BE2C (cell line): Measurements from ENCODE around the gene ME3.

Experiments used
- DNase-seq: peaks from one replicate; pipeline ENCODE4 v3.0.0-alpha.2; 2020
- H3K27me3 ChIP-seq: fragments of 250-450 bp; sonication (Bioruptor Pico); 2 replicates; pipeline ENCODE4 v1.5.1; 2020; ENCODE audit warnings: mild to moderate bottlenecking
- H3K36me3 ChIP-seq: fragments of 250-450 bp; sonication (Bioruptor Pico); 2 replicates; pipeline ENCODE4 v1.5.1; 2020; ENCODE audit warnings: mild to moderate bottlenecking
- H3K4me1 ChIP-seq: fragments of 250-450 bp; sonication (Bioruptor Pico); 2 replicates; pipeline ENCODE4 v1.5.1; 2020
- H3K4me3 ChIP-seq: 2 replicates; pipeline ENCODE4 v1.5.1; 2011; ENCODE audit warnings: low read depth, low read length
- H3K9me3 ChIP-seq: fragments of 250-450 bp; sonication (Bioruptor Pico); 2 replicates; pipeline ENCODE4 v1.5.1; 2020
- CTCF ChIP-seq: IDR thresholded peaks from 2 replicates; pipeline ENCODE4 v1.5.1; 2012; ENCODE audit warnings: mild to moderate bottlenecking, low read depth, low read length

ME3 gene

GRCh38 chr11:86513746-86514373, 158.6 kb downstream of the ME3 start:
- Histone ChIP-seq H3K4me1 (no peaks in the 10 kb centered on the region), H3K36me3 (no peaks in the 10 kb centered on the region), H3K4me3 (no peak overlapping the region), H3K27me3 (no peaks in the 10 kb centered on the region; the same call in 1 of the 2 replicates), H3K9me3 (no peaks in the 10 kb centered on the region)
- no peak for DNase-seq
- TF ChIP-seq CTCF: no peak

- Histone ChIP-seq H3K9me3 (no peaks in the 10 kb centered on the region), H3K36me3 (no peaks in the 10 kb centered on the region), H3K4me1 (no peaks in the 10 kb centered on the region), H3K27me3 (no peaks in the 10 kb centered on the region; the same call in 1 of the 2 replicates), H3K4me3 (no peak overlapping the region)
- DNase-seq: no peak
- no peak for TF ChIP-seq CTCF
Measured at GRCh38 chr11:86513138-86513537, 159.3 kb downstream of the ME3 start.

- no peak for DNase-seq
- no peak for TF ChIP-seq CTCF
- Histone ChIP-seq H3K4me1 (no peaks in the 10 kb centered on the region), H3K4me3 (no peak overlapping the region), H3K9me3 (no peaks in the 10 kb centered on the region), H3K36me3 (no peaks in the 10 kb centered on the region), H3K27me3 (no peaks in the 10 kb centered on the region; the same call in 1 of the 2 replicates)
Measured at GRCh38 chr11:86511086-86511551, 161.3 kb downstream of the ME3 start.

GRCh38 chr11:86510674-86511073, 161.7 kb downstream of the ME3 start:
- no peak for DNase-seq

GRCh38 chr11:86510097-86510496, 162.3 kb downstream of the ME3 start:
- no peak for DNase-seq
- Histone ChIP-seq H3K9me3 (no peaks in the 10 kb centered on the region), H3K4me3 (no peak overlapping the region), H3K36me3 (no peaks in the 10 kb centered on the region), H3K4me1 (no peaks in the 10 kb centered on the region), H3K27me3 (no peaks in the 10 kb centered on the region; the same call in 1 of the 2 replicates)
- no peak for TF ChIP-seq CTCF

More at GRCh38 chr11:86510674-86511073, 161.7 kb downstream of the ME3 start:
- no peak overlapping the region for H3K4me3 ChIP-seq
- no peaks in the 10 kb centered on the region for H3K36me3 ChIP-seq
- H3K4me1 ChIP-seq: no peaks in the 10 kb centered on the region
- H3K27me3 ChIP-seq: no peaks in the 10 kb centered on the region; the same call in 1 of the 2 replicates
- no peaks in the 10 kb centered on the region for H3K9me3 ChIP-seq
- no peak for TF ChIP-seq CTCF

GRCh38 chr11:86509588-86509974, 162.8 kb downstream of the ME3 start:
- Histone ChIP-seq H3K9me3 (no peaks in the 10 kb centered on the region), H3K4me1 (no peaks in the 10 kb centered on the region)
- no peak for TF ChIP-seq CTCF

More at GRCh38 chr11:86509588-86509974, 162.8 kb downstream of the ME3 start:
- no peak for DNase-seq
- H3K4me3 ChIP-seq: no peak overlapping the region
- H3K36me3 ChIP-seq: no peaks in the 10 kb centered on the region
- H3K27me3 ChIP-seq: no peaks in the 10 kb centered on the region; the same call in 1 of the 2 replicates
